Medulla oblongata (tissue), 1 donor: ENCODE data around the gene PRKCA.
"Not testable (repeated sequence)": the region's sequence is repeated elsewhere in the genome, so short reads cannot be mapped to it uniquely, and the experiment has no call there.

Experiments
- DNase-seq: peaks from one replicate; pipeline ENCODE4 v3.0.0-alpha.2; 2015; ENCODE audit errors: extremely low spot score

PRKCA gene

GRCh38 chr17:66386498-66387351 lies 84.3 kb downstream of the PRKCA start:
- no peak for DNase-seq

DNA sequence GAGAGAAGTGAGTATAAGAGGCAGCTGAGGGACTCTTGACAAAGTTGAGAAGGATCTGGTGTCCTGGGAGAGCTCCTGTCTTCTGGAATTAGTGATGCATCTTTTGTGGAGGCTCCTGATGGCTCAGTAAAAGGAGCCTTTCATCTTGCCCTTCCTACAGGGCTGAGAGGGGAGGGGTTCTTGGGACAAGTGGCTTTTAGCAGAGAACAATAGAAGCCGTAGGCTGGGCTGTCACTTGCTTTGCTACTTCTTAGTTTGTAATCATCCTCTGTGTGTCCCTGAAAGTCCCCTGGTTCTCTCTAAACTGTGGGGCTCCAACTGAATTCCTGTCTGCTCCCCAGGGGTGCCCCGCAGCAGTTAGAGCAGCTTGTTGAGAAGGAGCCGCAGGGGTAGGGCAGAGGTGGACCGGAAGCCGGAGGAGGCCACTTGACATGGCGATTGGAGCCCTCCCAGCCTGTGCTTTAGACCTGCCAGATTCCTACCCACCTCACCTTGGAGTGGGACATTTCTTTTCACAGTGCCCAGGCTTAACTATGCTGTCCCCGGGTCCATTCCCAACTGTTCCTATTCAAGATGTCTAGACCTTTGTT lies 85.1 kb downstream of the PRKCA start:
- no peak for DNase-seq

DNA sequence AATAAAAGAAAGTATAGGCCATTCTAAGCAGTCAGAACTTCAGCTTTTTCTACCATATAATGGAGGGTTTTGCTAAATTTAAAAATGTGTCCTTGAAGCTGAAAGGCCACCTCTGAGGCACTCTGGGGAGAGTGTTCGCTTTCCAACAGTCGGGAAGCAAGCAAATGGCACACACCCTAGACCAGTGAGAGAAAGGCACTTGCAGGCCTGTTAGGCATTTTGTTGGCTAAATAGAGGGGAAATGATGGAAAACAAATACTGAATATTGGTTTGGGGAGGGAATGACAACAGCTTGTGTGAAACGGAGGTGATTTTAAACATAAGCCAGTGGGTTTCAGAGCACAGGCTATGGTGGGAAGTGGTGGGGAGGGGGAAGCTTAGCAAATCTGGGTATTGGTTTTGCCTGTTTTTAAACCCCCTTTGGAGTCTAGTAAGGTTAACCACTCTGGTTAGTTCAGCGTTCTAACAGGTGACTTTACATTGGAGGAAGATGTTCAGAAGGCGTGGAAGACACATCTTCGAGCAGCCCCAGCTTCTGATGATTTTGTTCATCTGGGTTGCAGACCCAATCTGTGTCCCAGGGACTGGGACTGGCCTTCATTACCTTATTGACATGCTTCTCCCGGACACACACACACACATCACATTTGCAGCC lies 90.5 kb downstream of the PRKCA start:
- DNase-seq: no peak

DNA sequence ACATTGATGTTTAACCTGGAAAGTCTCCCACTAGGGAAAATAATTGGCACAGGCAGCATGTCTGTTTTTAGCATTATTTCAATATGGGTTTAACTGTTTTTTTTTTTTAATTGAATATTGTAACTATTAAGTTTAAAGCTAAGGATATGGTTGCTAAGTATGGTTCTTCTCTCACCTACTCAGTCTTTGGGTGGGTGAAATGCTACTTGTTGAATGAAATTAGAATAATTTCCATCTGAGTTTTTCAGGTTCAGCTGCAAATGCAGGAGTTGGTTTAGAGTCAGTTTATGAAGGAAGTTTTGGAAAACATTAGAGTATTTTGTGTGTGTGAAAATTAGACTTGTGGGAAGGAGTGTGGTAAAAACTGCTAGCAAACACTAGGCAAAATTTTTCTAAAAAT lies 93.5 kb downstream of the PRKCA start:
- DNase-seq: no peak

DNA sequence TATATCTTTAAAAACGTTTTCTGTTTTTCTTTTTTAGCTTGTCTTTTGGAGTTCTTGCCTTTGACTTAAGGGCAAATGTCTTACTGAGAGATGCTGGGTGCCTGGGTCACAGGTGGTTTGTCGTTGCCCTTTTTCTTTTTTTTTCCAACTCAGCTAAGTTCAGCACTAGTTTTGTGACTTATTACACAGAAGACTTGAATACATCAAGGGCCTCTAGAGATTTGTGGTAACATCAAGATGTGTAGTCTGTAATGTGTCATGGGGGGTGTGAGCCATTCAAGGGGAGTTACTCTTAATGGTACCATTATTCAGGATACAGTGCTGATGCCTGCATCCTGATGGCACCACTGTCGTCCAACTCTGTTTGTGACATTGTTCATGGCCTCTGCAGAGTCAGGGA lies 95.1 kb downstream of the PRKCA start:
- no peak for DNase-seq

GRCh38 chr17:66398059-66398458 lies 95.6 kb downstream of the PRKCA start:
- DNase-seq: no peak

GRCh38 chr17:66398617-66399016 lies 96.2 kb downstream of the PRKCA start:
- no peak for DNase-seq

GRCh38 chr17:66399441-66399840 lies 97.0 kb downstream of the PRKCA start:
- DNase-seq: no peak

GRCh38 chr17:66400041-66400688 lies 97.8 kb downstream of the PRKCA start:
- DNase-seq: not testable (repeated sequence)

- DNase-seq: no peak
Measured at GRCh38 chr17:66400698-66401097, 98.3 kb downstream of the PRKCA start.

- DNase-seq: no peak
Measured at GRCh38 chr17:66401364-66401763, 99.0 kb downstream of the PRKCA start.

DNA sequence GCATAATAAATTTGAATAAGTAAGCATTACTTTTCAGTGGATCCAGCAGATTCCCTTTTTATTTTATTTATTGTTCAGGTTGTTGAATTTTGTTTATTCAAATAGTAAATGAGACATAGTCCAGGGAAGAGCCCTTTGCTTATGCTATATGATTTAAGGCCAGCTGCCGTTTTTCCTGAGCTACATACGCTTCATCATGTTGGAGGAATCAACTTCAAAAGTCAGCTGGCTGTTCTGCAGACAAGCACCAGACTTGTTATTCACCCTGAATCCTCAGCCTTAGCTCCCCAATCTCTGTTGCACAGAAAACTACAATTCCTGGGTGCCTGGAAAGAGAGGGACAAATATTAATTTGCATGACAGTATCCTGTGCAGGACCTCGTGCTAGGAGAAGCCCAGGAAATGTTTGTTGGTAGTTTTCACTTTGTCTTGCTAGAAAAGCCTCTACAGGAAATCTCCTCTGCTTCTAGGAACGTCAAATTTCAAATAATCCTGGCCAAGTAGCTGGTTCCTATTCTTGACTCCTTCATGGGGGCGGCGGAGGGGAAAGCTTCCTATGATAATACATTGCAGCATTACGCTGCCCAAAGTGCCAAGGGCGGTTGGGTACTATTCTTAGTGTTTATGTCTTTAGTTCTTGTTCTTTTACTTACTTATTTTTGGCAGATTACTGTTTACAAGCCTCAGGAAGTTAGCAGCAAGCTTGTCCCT lies 101.6 kb downstream of the PRKCA start:
- DNase-seq: no peak

GRCh38 chr17:66405836-66406677 lies 103.6 kb downstream of the PRKCA start:
- no peak for DNase-seq

GRCh38 chr17:66406701-66407644 lies 104.6 kb downstream of the PRKCA start:
- DNase-seq: no peak

- no peak for DNase-seq
Measured at GRCh38 chr17:66407864-66408263, 105.5 kb downstream of the PRKCA start.

GRCh38 chr17:66411520-66411919 lies 109.1 kb downstream of the PRKCA start:
- no peak for DNase-seq

DNA sequence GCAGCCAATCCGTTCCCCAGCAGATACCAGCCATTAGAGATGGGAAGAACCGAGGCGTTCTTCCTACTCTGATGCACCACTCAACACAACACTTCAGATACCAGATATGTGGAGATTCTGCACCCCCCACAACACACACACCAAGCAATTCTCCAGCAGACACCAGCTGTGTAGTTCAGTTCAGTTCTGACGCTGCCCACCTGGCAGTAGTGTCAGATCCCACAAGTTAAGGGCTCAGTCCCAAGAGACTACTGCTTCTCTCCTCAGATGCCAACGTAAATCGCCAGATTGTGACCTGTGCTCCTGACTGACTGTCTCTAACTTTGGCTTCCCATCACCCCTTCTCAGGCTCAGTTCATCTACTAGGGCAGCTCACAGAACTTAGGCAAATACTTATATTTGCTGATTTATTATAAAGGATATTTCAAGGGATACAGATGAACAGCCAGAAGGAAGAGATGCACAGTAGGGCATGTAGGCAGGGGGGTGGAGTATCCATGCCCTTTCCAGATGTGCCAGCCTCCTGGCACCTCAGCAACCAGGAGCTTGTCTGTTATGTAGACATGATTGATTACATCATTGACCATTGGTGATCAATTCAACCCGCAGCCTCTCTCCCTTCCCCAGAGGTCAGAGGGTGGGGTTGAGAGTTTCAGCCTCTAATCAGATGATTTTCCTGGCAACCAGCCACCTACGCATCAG lies 110.6 kb downstream of the PRKCA start:
- DNase-seq: no peak

GRCh38 chr17:66413559-66414520 lies 111.4 kb downstream of the PRKCA start:
- DNase-seq: no peak
